Epithelial cell of prostate (primary cell): ENCODE data around the gene PROK2.

ENCODE experiments used
- DNase-seq: peaks from one replicate; pipeline ENCODE4 v3.0.0-alpha.2; 2011; ENCODE audit warnings: low read depth, low spot score
- H3K27ac ChIP-seq: fragments of 450-650 bp; 2 replicates; pipeline ENCODE4 v1.5.1; 2017; ENCODE audit warnings: mild to moderate bottlenecking

Gene PROK2

DNA sequence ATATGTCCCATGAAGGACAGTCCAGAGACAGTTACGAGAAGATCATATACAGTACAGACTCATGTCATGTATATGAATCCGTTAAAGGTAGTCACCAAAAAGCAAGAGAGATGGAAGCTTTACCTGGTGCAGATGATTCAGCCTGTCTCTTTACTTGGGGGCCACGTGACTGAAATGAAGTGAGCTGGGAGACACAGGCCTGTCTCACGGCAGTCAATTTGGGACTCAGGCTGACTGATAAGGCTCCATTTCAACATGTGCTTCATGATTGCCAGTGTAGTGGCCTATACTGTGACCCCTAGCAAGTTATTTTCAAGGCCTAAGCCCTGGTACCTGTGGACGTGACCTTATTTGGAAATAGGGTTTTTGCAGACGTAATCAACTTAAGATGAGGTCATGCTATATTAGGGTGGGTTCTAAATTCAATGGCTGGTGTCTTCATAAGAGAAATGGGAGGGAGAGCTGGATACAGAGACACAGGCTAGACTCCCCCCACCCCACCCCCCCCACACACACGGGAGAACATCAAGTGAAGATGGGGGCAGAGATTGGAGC is 3.0 kb upstream of the PROK2 start:
- DNase-seq, result no peak
- H3K27ac ChIP-seq, result no peak overlapping the region

DNA sequence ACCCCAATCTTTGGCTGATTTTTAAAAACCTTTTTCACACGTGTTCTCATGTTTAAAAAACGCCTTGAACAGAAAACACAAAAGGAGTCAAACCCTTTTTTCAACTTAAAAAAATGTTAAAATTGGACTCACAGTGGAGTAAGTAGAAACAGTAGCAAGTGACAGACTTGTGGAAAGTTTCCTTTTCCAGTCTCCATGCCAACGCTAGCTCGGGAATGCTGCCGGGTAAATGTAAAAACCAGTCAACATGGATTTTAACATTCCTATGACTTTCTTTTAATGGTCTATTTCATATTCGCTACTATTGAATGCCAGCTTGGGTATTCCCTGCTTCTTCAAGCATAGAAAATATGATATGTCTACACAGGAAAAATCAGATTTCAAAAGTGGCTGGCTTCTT is 1.6 kb upstream of the PROK2 start:
- no peak for DNase-seq
- no peak overlapping the region for H3K27ac ChIP-seq

DNA sequence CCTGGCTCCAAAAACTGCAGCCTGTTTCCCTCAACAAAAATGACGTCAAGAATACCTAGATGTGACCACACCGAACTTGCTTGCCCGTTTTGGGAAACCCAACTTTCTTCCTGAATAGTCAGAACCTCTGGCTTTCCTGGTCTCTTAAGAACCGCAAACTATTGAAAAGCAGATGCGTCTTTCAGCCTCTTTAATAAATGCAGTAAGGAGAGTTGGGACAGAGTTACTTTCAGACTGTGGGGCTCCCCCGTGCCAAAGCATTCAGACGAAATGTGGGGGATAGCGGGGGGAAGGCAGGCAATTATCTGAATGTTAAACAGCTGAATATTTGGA is 1.2 kb upstream of the PROK2 start:
- DNase-seq, result no peak
- no peak overlapping the region for H3K27ac ChIP-seq

- no peak overlapping the region for H3K27ac ChIP-seq
- no peak for DNase-seq
These were observed 726 bp upstream of the PROK2 start for GRCh38 chr3:71785532-71786216.

GRCh38 chr3:71784201-71784913 is 591 bp downstream of the PROK2 start:
- DNase-seq, result no peak

GRCh38 chr3:71783152-71783551 is 1.8 kb downstream of the PROK2 start:
- H3K27ac ChIP-seq, result no peak overlapping the region
- no peak for DNase-seq

More at GRCh38 chr3:71784201-71784913, 591 bp downstream of the PROK2 start:
- H3K27ac ChIP-seq, result no peak overlapping the region

DNA sequence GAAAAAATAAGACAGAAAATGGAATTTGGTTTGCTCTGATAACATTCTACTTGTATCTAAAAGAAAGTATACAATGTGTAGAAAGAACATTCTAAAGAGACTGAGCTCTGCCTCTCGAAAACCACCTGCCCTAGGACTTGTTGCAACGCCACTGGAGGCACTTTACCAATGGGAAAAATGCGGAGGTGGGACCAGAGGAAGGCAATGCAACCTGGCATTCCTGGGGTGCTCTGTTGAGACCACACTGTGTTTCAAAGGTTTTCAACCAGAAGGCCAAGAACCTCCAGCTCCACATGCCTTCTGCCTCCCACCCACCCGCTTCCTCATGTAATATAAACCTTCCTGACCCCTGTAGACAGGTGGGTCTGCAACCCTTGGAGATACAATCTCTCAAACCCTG is 4.5 kb downstream of the PROK2 start:
- DNase-seq, result no peak
- H3K27ac ChIP-seq, result no peak overlapping the region

DNA sequence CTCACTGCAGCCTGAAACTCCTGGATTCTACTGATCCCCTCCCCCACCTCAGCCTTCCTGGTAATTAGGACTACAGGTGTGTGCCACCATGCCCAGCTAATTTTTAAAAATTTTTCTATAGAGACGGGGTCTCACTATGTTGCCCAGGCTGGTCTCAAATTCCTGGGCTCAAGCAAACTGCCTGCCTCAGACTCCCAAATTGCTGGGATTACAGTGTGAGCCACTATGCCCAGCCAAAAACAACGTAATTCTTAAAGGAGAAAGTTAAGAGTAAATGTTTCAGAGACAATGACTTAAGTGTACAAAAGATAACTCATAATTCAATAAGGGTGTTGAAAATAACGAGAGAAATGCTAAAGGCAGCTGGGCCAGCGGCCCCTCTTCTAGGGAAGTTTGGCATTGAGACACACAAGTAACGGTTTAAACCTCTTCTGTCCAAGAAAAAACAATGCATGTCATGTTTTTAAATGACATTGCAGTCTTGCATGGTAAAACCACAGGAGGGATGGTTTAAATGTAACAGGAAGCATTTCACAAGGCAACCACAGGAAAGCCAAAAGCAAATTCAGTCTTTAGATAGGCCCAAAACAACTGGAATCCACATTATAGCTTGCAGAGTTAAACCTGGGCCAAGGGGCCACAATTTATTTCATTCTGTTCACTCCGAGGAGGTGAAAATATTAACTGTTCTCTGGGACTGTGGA is 5.1 kb downstream of the PROK2 start:
- H3K27ac ChIP-seq, result no peak overlapping the region
- no peak for DNase-seq

GRCh38 chr3:71778353-71778752 is 6.6 kb downstream of the PROK2 start:
- DNase-seq, result no peak
- H3K27ac ChIP-seq, result no peak overlapping the region

GRCh38 chr3:71776538-71776937 is 8.4 kb downstream of the PROK2 start:
- no peak overlapping the region for H3K27ac ChIP-seq
- DNase-seq, result no peak

- DNase-seq, result no peak
- H3K27ac ChIP-seq, result no peak overlapping the region
These were observed 13.1 kb downstream of the PROK2 start for GRCh38 chr3:71771884-71772283.

DNA sequence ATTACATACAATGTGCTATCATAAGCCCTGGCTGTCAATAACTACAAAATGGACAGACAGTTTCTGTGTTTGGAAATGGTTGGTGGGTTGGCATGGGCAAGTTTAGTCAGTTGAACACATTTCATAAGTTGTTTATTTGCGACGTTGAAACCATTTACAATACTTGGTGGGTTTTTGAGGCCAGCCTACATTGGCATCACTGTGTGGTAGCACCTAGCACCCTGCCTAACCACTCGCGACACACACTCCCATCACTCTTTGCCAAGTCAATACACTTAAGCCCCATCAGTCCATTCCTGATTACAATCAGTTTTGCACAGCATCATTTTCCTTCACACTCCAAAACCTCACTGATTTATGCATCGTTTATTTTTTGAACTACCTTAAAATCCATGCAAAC is 13.8 kb downstream of the PROK2 start:
- H3K27ac ChIP-seq, result no peak overlapping the region
- DNase-seq, result no peak

DNA sequence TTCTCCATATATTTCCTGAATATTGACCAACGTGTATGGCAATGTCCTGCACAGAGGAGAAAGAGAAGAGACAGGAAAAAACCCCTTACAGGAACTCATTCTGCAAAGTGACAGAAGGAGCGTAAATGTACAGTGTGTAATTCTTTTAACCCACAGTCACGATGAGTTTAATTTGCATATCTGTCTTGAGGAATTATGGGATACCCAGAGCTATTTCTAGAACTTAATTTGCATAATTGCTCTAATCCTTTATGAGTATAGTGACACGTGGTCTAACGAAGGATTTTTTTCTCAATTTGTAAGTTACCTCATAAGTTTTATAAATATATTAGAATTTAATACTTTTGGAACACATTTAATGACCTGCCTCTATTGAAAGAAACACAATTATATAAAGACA is 21.5 kb downstream of the PROK2 start:
- H3K27ac ChIP-seq, result no peak overlapping the region
- DNase-seq, result no peak

DNA sequence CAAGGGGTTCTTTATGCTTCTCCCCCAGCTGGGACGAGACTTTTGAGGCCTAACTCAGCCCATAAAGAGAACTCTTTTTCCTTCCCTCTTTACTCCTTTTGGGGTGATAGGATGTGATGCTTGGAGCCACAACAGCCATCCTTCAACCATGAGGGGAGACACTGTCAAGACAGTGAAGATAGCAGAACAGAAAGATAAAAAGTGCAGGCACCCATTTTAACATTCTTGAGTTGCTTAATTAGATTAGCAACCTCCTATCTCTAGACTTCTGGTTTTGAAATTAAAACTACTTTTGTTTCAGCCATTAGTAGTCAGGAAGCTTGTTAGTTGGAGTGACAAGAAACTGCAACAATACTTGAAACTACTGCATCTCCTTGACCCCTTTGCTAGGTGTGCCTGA is 24.8 kb downstream of the PROK2 start:
- no peak overlapping the region for H3K27ac ChIP-seq
- no peak for DNase-seq

DNA sequence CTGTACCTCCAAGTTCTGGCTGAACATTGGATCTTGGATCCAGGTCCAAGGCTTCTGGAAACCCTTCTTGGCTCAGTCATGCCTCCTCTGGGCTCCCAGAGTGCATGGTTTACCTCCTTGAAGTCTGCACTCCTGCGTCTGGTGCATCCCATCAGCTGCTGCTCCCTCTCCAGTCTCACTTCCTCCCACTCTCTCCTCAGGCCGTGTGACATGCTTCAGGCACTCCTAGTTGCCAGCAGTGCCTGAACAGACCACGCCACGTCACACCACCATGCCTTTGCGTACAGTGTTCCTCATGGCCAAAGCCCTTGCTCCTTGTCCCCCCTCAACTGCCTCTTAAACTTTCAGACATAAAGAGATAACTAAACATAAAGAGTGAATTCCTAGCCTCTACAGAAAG is 25.5 kb downstream of the PROK2 start:
- DNase-seq, result no peak
- H3K27ac ChIP-seq, result no peak overlapping the region

DNA sequence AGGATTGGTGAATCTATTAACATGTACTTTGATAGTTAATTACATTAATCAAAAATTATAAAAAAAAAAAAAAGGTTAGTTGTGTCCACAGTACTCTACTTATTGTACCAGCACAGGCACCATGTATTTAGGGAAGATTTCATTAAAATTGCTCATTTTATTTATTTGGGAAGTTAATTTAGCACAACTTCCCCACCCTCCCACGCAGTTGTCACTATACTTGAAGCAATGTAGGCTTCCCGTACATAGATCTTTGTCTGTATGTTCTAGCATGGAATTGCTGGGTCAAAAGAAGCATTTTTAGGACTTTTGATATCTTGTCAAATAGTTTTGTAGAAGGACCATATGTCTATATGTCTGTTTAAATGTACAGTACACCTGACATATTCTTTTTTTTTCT is 26.9 kb downstream of the PROK2 start:
- no peak overlapping the region for H3K27ac ChIP-seq
- no peak for DNase-seq

DNA sequence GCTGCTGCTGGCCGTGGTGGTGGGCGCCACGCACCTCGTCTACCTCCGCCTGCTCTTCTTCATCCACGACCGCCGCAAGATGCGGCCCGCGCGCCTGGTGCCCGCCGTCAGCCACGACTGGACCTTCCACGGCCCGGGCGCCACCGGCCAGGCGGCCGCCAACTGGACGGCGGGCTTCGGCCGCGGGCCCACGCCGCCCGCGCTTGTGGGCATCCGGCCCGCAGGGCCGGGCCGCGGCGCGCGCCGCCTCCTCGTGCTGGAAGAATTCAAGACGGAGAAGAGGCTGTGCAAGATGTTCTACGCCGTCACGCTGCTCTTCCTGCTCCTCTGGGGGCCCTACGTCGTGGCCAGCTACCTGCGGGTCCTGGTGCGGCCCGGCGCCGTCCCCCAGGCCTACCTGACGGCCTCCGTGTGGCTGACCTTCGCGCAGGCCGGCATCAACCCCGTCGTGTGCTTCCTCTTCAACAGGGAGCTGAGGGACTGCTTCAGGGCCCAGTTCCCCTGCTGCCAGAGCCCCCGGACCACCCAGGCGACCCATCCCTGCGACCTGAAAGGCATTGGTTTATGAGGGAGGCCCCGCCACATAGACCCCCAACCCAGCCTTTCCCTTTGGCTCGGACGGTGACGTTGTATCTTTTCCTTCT is 30.2 kb downstream of the PROK2 start:
- no peak overlapping the region for H3K27ac ChIP-seq
- no peak for DNase-seq

- no peak for DNase-seq
- H3K27ac ChIP-seq, result no peak within 1 kb of the TSS
These were observed 31.0 kb downstream of the PROK2 start, which contains the start of gene GPR27 for GRCh38 chr3:71753701-71754609. TSS of gene GPR27 (plus strand) at chr3:71753855. CDS start at chr3:71754050, 195 bp downstream.

DNA sequence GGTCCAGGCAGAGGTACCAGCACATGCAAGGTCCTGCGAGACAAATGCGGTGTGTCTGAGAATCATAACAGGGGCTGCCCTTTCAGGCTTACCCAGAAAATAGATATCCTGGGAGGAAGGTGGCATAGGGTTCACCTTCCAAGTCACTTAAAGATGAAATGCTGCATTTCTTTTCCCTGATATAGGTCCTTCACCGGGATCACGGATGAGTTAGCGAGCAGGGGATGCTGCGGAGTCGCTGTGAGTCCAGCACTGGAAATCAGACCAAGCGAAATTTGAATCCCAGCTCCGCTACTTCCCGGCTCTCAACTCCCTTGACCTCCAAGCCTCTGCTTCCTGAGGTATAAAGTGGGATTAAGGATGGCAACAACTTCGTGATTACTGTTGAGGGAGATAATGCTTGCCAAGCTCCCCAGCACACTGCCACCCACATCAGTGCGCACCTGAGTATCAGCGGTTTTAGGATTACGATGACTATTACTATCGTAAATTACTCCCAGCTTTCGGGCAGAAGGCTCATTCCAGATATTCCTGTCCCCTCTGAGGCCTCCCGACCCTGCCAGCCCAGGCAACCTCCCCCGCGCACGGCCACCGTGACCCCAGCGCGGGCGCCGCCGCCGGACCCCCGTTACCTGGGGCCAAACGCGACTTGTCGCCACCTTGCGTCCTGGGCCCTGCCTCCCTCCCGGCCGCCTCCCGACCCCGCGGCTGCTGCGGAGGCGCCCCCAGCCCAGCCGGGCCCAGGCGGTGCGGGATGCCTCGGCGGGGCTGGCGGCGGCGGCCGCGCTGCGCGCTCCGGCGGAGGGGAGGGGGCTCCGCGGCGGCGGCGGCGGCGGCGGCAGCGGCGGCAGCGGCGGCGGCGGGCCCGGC is 31.9 kb downstream of the PROK2 start:
- no peak overlapping the region for H3K27ac ChIP-seq

More for the DNA sequence above, 31.9 kb downstream of the PROK2 start:
- no peak for DNase-seq
